Stimulated activated memory B cell treated with anti-CD40 and anti-IgM and Interleukin-4, amounts not matched to agents 10 μg/mL and 1 μg/mL and 100 μg/mL, for 72 hours (primary cell): ENCODE measurements around the gene KLHL15.
"Not testable (repeated sequence)": the region's sequence is repeated elsewhere in the genome, so short reads cannot be mapped to it uniquely, and the experiment has no call there.

Source experiments
- ATAC-seq: fragments of 150-1000 bp; cut with Tn5 transposase; 2 replicates; pipeline ENCODE4 v1.10.0; 2021
- H3K27ac Mint-ChIP-seq: one replicate; pipeline ENCODE4 v1.8.0; 2022; ENCODE audit warnings: mild to moderate bottlenecking, mixed read lengths
- H3K27me3 Mint-ChIP-seq: one replicate; pipeline ENCODE4 v1.8.0; 2022; ENCODE audit warnings: mixed read lengths
- H3K36me3 Mint-ChIP-seq: one replicate; pipeline ENCODE4 v1.8.0; 2022; ENCODE audit warnings: mixed read lengths
- H3K4me1 Mint-ChIP-seq: one replicate; pipeline ENCODE4 v1.8.0; 2022; ENCODE audit warnings: mixed read lengths
- H3K4me3 Mint-ChIP-seq: one replicate; pipeline ENCODE4 v1.8.0; 2022; ENCODE audit warnings: mild to moderate bottlenecking, moderate library complexity, mixed read lengths
- H3K9me3 Mint-ChIP-seq: one replicate; pipeline ENCODE4 v1.8.0; 2022; ENCODE audit warnings: mixed read lengths

Gene KLHL15

DNA sequence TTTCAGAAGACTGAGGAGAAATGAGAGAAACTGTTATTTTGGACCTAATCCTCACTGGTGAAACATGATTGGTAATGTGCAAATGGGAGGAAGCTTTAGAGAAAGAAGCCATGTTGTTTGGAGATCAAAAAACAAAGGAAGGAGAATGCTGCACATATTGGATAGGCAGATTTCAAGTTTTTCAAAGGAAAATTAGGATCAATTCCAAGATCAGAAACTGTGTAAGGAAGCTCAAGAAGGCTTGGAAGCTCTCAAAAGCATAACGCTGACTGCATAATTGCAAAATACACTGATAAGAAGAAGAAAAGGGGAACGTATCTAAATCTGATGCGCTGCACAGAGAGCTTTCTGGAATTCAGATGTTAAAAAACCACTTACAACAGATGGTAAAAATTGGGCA is 34.6 kb downstream of the KLHL15 start:
- ATAC-seq, result no peak
- Mint-ChIP-seq H3K4me3 (no peak overlapping the region), H3K27me3 (no peaks in the 10 kb centered on the region), H3K4me1 (no peaks in the 10 kb centered on the region), H3K9me3 (no peaks in the 10 kb centered on the region), H3K36me3 (peaks cover 17% of the 10 kb centered on the region), H3K27ac (no peak overlapping the region)

DNA sequence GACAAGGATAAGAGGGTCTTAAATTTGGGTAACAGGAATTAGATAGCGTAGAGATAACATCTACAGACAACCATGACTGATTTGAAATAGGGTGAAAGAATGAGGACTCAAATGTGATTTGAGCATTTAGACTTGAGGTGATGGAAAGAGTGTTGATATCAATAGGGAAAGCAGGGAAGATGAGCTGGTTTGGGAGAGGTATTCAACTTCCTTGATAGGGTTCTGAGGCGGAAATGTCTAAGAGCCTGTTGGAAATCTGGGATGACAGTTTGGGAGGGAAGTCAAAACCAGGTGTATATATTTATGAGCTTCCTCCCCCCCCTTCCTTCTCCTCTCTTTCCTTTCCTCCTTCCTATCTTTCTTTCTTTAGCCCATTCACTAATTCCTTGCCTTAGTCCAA is 36.5 kb downstream of the KLHL15 start:
- peaks cover 17% of the 10 kb centered on the region for H3K36me3 Mint-ChIP-seq
- H3K27ac Mint-ChIP-seq, result no peak overlapping the region
- no peaks in the 10 kb centered on the region for H3K4me1 Mint-ChIP-seq
- no peaks in the 10 kb centered on the region for H3K9me3 Mint-ChIP-seq
- no peak for ATAC-seq
- no peak overlapping the region for H3K4me3 Mint-ChIP-seq
- H3K27me3 Mint-ChIP-seq, result no peaks in the 10 kb centered on the region

GRCh38 chrX:23989689-23990088 is 37.3 kb downstream of the KLHL15 start:
- Mint-ChIP-seq H3K27ac (no peak overlapping the region), H3K4me1 (no peaks in the 10 kb centered on the region), H3K4me3 (no peak overlapping the region), H3K9me3 (no peaks in the 10 kb centered on the region), H3K27me3 (no peaks in the 10 kb centered on the region), H3K36me3 (peaks cover 17% of the 10 kb centered on the region)
- no peak for ATAC-seq

DNA sequence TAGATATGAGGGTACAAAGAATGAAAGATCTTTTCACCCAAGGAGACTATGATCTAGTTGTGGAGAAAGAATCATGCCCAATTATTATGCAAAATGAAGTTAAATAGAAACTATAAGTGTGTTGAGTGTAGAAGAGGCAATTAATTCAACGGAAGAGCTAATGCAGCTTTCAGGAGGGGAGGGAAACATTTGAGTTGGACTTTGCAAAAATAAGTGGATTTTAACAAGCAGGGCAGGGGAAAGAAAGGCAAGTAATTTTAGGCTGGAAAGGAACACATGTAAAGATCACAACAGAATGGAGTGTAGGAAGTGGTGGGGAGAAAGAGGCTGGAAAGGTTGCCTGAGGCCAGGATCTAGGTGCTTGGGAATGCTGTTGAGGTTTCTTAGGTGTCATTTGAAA is 44.1 kb downstream of the KLHL15 start:
- no peaks in the 10 kb centered on the region for H3K27me3 Mint-ChIP-seq
- no peaks in the 10 kb centered on the region for H3K4me1 Mint-ChIP-seq
- no peak overlapping the region for H3K27ac Mint-ChIP-seq
- no peak overlapping the region for H3K4me3 Mint-ChIP-seq
- no peak for ATAC-seq
- no peaks in the 10 kb centered on the region for H3K9me3 Mint-ChIP-seq
- H3K36me3 Mint-ChIP-seq, result peaks cover 14% of the 10 kb centered on the region

- H3K27ac Mint-ChIP-seq, result no peak overlapping the region
- no peaks in the 10 kb centered on the region for H3K4me1 Mint-ChIP-seq
- H3K9me3 Mint-ChIP-seq, result no peaks in the 10 kb centered on the region
- ATAC-seq, result no peak
- no peaks in the 10 kb centered on the region for H3K27me3 Mint-ChIP-seq
- H3K4me3 Mint-ChIP-seq, result no peak overlapping the region
- H3K36me3 Mint-ChIP-seq, result peaks cover 14% of the 10 kb centered on the region
Observed at GRCh38 chrX:23981711-23982110, 45.3 kb downstream of the KLHL15 start.

- Mint-ChIP-seq H3K9me3 (no peaks in the 10 kb centered on the region), H3K27me3 (no peaks in the 10 kb centered on the region), H3K36me3 (peaks cover 14% of the 10 kb centered on the region), H3K27ac (no peak overlapping the region), H3K4me3 (no peak overlapping the region), H3K4me1 (no peaks in the 10 kb centered on the region)
- ATAC-seq, result no peak
Observed at GRCh38 chrX:23981222-23981621, 45.8 kb downstream of the KLHL15 start.

- peaks cover 14% of the 10 kb centered on the region for H3K36me3 Mint-ChIP-seq
- no peaks in the 10 kb centered on the region for H3K4me1 Mint-ChIP-seq
- no peaks in the 10 kb centered on the region for H3K27me3 Mint-ChIP-seq
- H3K4me3 Mint-ChIP-seq, result no peak overlapping the region
- H3K9me3 Mint-ChIP-seq, result no peaks in the 10 kb centered on the region
- H3K27ac Mint-ChIP-seq, result no peak overlapping the region
- no peak for ATAC-seq
Observed at GRCh38 chrX:23980011-23980441, 47.0 kb downstream of the KLHL15 start.

DNA sequence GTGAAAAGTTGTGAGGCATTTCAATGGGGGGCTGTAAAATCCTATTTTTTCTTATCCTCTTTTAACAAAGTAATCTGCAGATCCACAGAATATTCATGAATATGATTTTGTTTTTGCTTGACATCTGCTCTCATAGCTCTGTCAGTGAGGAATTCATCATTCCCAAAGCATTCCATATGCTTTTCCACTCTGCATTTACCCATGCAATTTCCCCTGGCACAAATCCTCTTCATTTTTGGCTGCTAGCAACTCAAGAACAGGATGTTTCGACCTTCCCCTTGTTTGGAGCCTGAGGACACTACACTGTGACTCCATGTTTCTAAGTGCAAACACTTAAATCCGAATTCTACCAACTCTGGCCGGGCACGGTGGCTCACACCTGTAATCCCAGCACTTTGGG is 48.5 kb downstream of the KLHL15 start:
- ATAC-seq, result no peak
- no peaks in the 10 kb centered on the region for H3K27me3 Mint-ChIP-seq
- H3K9me3 Mint-ChIP-seq, result no peaks in the 10 kb centered on the region
- H3K27ac Mint-ChIP-seq, result no peak overlapping the region
- H3K4me1 Mint-ChIP-seq, result no peaks in the 10 kb centered on the region
- peaks cover 14% of the 10 kb centered on the region for H3K36me3 Mint-ChIP-seq
- H3K4me3 Mint-ChIP-seq, result no peak overlapping the region

DNA sequence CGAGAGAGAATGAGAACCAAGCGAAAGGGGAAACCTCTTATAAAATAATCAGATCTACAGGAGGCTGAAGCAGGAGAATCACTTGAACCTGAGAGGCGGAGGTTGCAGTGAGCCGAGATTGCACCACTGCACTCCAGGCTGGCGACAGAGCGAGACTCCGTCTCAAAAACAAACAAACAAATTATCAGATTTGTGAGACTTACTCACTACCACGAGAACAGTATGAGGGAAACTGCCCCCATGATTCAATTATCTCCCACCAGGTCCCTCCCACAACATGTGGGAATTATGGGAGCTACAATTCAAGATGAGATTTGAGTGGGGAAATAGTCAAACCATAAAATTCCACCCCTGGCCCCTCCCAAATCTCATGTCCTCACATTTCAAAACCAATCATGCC is 61.4 kb downstream of the KLHL15 start:
- H3K9me3 Mint-ChIP-seq, H3K4me3 Mint-ChIP-seq, H3K36me3 Mint-ChIP-seq, H3K4me1 Mint-ChIP-seq, H3K27ac Mint-ChIP-seq, ATAC-seq, H3K27me3 Mint-ChIP-seq: not testable (repeated sequence)

- Mint-ChIP-seq H3K4me1 (no peaks in the 10 kb centered on the region), H3K36me3 (no peaks in the 10 kb centered on the region), H3K27me3 (no peaks in the 10 kb centered on the region), H3K27ac (no peak overlapping the region), H3K9me3 (no peaks in the 10 kb centered on the region), H3K4me3 (no peak overlapping the region)
- ATAC-seq, result no peak
Observed at GRCh38 chrX:23964191-23964590, 62.8 kb downstream of the KLHL15 start.

DNA sequence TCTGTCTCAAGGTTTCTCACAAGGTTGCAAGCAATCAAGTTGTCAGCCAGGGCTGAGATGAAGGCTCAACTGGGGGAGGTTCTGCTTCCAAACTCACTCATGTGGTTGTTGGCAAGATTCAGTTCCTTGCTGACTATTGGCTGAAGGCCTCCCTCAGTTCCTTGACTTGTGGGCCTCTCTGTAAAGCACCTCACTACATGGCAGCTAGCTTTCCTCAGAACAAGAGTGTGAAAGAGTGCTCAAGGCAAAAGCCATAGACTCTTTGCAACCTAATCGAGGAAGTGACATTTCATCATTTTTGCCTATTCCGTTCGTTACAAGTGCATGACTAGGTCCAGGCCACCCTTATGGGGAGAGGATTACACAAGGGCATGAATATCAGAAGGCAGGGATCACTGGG is 67.2 kb downstream of the KLHL15 start:
- no peaks in the 10 kb centered on the region for H3K4me1 Mint-ChIP-seq
- no peaks in the 10 kb centered on the region for H3K36me3 Mint-ChIP-seq
- no peaks in the 10 kb centered on the region for H3K27me3 Mint-ChIP-seq
- H3K4me3 Mint-ChIP-seq, result no peak overlapping the region
- H3K27ac Mint-ChIP-seq, result no peak overlapping the region
- ATAC-seq, result no peak
- H3K9me3 Mint-ChIP-seq, result no peaks in the 10 kb centered on the region

DNA sequence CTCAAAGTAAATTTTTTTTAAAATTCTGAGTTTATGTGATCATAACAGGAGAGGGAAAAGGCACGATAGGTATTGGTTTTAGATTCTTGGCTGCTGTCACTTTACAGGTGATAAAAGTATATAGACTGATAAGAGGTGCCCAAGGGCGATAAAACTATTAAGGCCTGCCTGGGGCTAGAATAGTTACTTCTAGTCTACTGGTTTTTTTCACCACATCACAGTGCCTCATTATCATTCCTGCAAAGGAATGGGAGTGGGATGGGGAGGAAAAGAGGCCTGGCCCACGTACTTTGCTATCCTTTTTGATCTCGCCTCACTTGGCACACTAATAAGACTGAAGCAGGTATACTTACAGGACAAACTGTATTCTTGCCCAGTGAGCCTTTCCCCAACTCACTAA is 72.6 kb downstream of the KLHL15 start:
- Mint-ChIP-seq H3K9me3 (no peaks in the 10 kb centered on the region), H3K4me3 (no peak overlapping the region), H3K4me1 (peaks cover 10% of the 10 kb centered on the region), H3K27ac (no peak overlapping the region), H3K36me3 (no peaks in the 10 kb centered on the region), H3K27me3 (no peaks in the 10 kb centered on the region)
- no peak for ATAC-seq

DNA sequence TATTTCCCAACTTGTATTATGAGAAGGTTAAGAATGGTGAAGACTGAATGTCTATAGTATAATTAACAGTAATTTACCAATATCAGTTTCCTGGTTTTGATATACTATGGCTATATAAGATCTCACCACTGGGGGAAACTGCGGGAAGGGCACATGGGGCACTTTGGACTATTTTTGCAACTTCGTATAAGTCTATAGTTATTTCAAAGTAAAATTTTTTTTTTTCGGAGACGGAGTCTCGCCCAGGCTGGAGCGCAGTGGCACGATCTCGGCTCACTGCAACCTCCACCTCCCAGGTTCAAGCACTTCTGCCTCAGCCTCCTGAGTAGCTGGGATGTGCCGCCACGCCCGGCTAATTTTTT is 73.1 kb downstream of the KLHL15 start:
- peaks cover 10% of the 10 kb centered on the region for H3K4me1 Mint-ChIP-seq
- ATAC-seq, result no peak
- no peak overlapping the region for H3K4me3 Mint-ChIP-seq
- H3K27me3 Mint-ChIP-seq, result no peaks in the 10 kb centered on the region
- no peaks in the 10 kb centered on the region for H3K9me3 Mint-ChIP-seq
- H3K36me3 Mint-ChIP-seq, result no peaks in the 10 kb centered on the region
- no peak overlapping the region for H3K27ac Mint-ChIP-seq

GRCh38 chrX:23952984-23953907 is 73.7 kb downstream of the KLHL15 start:
- Mint-ChIP-seq H3K4me3 (peak overlapping the region; percentile 56), H3K36me3 (no peaks in the 10 kb centered on the region), H3K4me1 (peaks cover 10% of the 10 kb centered on the region), H3K9me3 (no peaks in the 10 kb centered on the region), H3K27me3 (no peaks in the 10 kb centered on the region), H3K27ac (peak overlapping the region; percentile 82)
- peak; percentile 83 for ATAC-seq

- H3K4me1 Mint-ChIP-seq, result peaks cover 10% of the 10 kb centered on the region
- no peak for ATAC-seq
- no peak overlapping the region for H3K4me3 Mint-ChIP-seq
- no peak overlapping the region for H3K27ac Mint-ChIP-seq
- no peaks in the 10 kb centered on the region for H3K9me3 Mint-ChIP-seq
- no peaks in the 10 kb centered on the region for H3K27me3 Mint-ChIP-seq
- H3K36me3 Mint-ChIP-seq, result no peaks in the 10 kb centered on the region
Observed at GRCh38 chrX:23952391-23952790, 74.6 kb downstream of the KLHL15 start.

- Mint-ChIP-seq H3K27ac (no peak overlapping the region), H3K4me3 (no peak overlapping the region), H3K4me1 (no peaks in the 10 kb centered on the region), H3K36me3 (no peaks in the 10 kb centered on the region), H3K27me3 (no peaks in the 10 kb centered on the region), H3K9me3 (no peaks in the 10 kb centered on the region)
- no peak for ATAC-seq
Observed at GRCh38 chrX:23945206-23945605, 81.8 kb downstream of the KLHL15 start.
